Measurements from ENCODE around the gene SEMA3C.

DNA sequence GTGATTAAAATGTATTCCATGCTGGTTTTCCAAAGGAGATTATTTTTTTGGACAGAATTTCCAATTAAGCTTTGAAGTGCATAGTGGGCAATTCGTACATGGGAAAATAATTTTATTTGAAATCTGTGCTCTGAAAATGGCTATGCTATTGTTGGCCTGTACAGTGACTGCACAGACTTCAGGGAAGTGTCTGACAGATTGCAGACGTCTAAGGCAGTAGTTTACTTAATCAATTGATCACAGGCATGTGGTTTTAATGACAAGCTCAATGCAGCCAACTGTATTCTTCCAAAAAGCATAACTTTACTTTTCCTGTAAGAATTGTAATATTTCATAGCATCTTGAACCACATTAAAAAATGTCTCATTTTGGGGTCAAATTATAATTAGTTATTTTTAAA lies 102.0 kb downstream of the SEMA3C start:
- TF ChIP-seq, protein P1, sequence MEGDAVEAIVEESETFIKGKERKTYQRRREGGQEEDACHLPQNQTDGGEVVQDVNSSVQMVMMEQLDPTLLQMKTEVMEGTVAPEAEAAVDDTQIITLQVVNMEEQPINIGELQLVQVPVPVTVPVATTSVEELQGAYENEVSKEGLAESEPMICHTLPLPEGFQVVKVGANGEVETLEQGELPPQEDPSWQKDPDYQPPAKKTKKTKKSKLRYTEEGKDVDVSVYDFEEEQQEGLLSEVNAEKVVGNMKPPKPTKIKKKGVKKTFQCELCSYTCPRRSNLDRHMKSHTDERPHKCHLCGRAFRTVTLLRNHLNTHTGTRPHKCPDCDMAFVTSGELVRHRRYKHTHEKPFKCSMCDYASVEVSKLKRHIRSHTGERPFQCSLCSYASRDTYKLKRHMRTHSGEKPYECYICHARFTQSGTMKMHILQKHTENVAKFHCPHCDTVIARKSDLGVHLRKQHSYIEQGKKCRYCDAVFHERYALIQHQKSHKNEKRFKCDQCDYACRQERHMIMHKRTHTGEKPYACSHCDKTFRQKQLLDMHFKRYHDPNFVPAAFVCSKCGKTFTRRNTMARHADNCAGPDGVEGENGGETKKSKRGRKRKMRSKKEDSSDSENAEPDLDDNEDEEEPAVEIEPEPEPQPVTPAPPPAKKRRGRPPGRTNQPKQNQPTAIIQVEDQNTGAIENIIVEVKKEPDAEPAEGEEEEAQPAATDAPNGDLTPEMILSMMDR (IDR thresholded peaks at IDR 0.05; ENCODE audit: poor library complexity) = no peak
- no peak for TF ChIP-seq EZH2phosphoT487 (IDR thresholded peaks at IDR 0.05; ENCODE audit: low read depth, severe bottlenecking, unreplicated experiment)
